Stimulated activated CD4-positive, alpha-beta T cell treated with anti-CD3 and anti-CD28 coated beads, Interleukin-15, amount 100 ng/mL, for 24 hours (primary cell): ENCODE data around the gene RASL12.
"Not testable (repeated sequence)": the region's sequence is repeated elsewhere in the genome, so short reads cannot be mapped to it uniquely, and the experiment has no call there.

ENCODE experiments used
- DNase-seq: peaks from one replicate; pipeline ENCODE4 v3.0.0-alpha.2; 2020

The RASL12 gene

GRCh38 chr15:65067645-65068402 lies at the start of gene RASL12:
RASL12 (minus strand) TSS chr15:65067991; CDS start chr15:65067835, 156 bp downstream.
- DNase-seq: no peak

- no peak for DNase-seq
Measured at GRCh38 chr15:65115542-65115941, 47.8 kb upstream of the RASL12 start.

- DNase-seq: no peak
Measured at GRCh38 chr15:65115086-65115485, 47.3 kb upstream of the RASL12 start, which contains the start of gene UBAP1L. UBAP1L (minus strand) TSS chr15:65115200; CDS start chr15:65106215, 8,985 bp downstream.

GRCh38 chr15:65110676-65111292 lies 43.0 kb upstream of the RASL12 start:
- DNase-seq: no peak

GRCh38 chr15:65106011-65106590 lies 38.3 kb upstream of the RASL12 start:
- no peak for DNase-seq

- DNase-seq: no peak
Measured at GRCh38 chr15:65105038-65105437, 37.2 kb upstream of the RASL12 start.

- DNase-seq: no peak
Measured at GRCh38 chr15:65102912-65103311, 35.1 kb upstream of the RASL12 start.

GRCh38 chr15:65101891-65102708 lies 34.3 kb upstream of the RASL12 start:
- no peak for DNase-seq

- DNase-seq: peak; percentile 73
Measured at GRCh38 chr15:65101411-65101890, 33.7 kb upstream of the RASL12 start.

- DNase-seq: no peak
Measured at GRCh38 chr15:65100442-65100841, 32.7 kb upstream of the RASL12 start.

GRCh38 chr15:65099801-65100200 lies 32.0 kb upstream of the RASL12 start:
- DNase-seq: not testable (repeated sequence)

- DNase-seq: no peak
Measured at GRCh38 chr15:65099336-65099735, 31.5 kb upstream of the RASL12 start.

- DNase-seq: no peak
Measured at GRCh38 chr15:65097651-65098263, 30.0 kb upstream of the RASL12 start.

GRCh38 chr15:65096481-65097385 lies 28.9 kb upstream of the RASL12 start:
- DNase-seq: no peak

- DNase-seq: no peak
Measured at GRCh38 chr15:65095747-65096104, 27.9 kb upstream of the RASL12 start.

- no peak for DNase-seq
Measured at GRCh38 chr15:65095011-65095746, 27.4 kb upstream of the RASL12 start.

- DNase-seq: no peak
Measured at GRCh38 chr15:65094294-65094995, 26.7 kb upstream of the RASL12 start.

GRCh38 chr15:65093793-65094170 lies 26.0 kb upstream of the RASL12 start:
- DNase-seq: not testable (repeated sequence)

- no peak for DNase-seq
Measured at GRCh38 chr15:65092911-65093792, 25.4 kb upstream of the RASL12 start.
